HPDE6-E6E7 (cell line): ENCODE results near the gene FCHSD2.
A peak's percentile ranks its signal among the peaks of the same experiment; 100 is the strongest.

ENCODE experiments used
- DNase-seq: peaks from one replicate; pipeline ENCODE4 v3.0.0; 2011; ENCODE audit warnings: missing footprints; ENCODE audit errors: extremely low spot score

Gene FCHSD2

GRCh38 chr11:73142128-73142377, at the start of gene FCHSD2:
Gene FCHSD2 (minus strand): TSS chr11:73142318. CDS start chr11:73141877, 441 bp downstream.
- DNase-seq = no peak

- DNase-seq = no peak
These were observed 49.0 kb upstream of the FCHSD2 start for GRCh38 chr11:73191151-73191550.

DNA sequence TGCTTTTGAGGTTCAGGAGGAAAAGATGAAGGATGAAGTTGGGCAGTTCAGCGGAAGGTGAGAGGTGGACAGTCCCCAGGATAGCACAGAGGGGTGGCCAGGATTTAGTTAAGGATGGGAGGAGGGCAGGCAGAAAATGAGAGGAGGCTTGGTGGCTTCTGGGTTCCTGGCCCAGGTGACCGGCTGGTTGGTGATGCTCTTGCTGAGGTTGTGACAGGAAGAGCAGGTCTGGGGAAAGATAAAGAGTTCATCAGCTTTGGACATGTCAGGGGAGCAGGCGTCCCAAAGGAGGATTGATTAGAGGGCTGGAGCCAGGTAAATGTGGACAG, 48.4 kb upstream of the FCHSD2 start:
- no peak for DNase-seq

DNA sequence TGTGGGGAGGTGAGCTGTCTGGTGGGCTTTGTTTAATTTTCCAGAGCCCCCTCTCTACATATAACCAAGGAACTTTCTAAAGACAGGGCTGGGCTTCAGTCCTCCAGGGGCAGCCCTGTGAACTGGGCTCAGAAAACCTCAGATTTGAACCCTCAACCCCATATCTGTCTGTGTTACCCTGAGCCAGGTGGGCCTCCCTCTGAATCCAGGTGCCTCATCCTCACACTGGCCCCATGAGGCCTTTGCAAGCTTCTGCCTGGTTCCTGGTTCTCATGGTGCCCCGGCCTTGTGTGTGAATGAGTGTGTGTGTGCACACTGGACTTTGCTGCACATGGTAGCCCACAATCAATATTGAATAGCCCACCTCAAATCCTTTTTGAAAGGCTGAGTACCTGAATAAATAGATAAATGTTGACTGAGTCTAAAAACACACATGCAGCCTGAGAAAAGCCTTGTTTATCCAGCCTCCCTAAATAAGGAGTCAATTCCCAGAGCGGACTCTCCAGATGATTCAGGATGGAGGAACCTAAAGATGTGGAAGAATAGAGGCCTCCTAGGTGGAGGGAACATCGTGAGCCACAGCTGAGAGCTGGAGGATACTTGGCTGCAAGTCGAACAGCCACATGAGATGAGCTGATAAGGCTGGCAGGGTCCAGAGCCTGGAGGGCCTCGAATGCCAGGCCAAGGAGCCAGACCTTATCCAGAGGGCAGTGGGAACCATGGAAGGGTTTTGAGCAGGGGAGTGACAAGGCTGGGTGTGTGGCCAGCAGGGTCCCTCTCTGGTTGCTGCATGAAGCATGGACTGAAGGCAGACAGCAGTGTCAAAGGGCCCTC, 47.8 kb upstream of the FCHSD2 start:
- no peak for DNase-seq

- DNase-seq = no peak
These were observed 47.2 kb upstream of the FCHSD2 start for GRCh38 chr11:73189315-73189714.

- DNase-seq = no peak
These were observed 46.2 kb upstream of the FCHSD2 start for GRCh38 chr11:73188301-73188700.

DNA sequence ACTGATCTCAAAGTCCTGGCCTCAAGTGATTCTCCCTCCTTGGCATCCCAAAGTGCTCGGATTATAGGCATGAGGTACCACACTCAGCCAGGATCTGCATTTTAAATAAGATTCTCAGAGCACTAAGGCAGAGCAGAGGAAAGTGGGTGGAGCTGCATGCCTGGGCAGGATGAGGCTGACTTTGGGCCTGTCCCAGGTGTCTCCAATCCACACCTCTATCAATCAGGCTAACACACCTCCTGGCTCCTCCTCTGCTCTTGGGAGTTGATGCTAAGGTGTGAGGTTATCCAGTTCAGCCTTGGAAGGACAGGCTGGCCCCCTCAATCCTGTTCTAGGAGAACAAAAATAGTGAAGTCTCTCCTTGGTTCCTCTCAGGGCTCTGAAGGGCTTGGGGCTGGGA, 45.7 kb upstream of the FCHSD2 start:
- no peak for DNase-seq

DNA sequence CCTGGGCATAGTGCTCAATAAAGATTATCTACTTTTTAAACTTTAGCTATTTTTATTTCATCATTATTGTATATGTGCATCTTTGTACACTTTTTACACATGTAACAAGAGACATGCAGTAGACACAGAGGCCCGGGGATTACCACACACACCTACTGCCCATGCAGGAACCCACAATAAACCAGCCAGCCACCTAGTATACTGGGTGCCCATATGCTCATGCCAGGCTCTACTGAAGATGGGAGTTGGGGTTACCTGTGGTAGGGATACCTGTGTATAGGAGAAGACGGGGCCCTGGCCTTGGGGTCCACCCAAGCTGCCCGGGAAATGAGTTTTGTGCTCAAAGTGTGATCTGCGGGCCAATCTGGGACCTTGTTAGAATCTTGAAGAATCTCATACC, 44.8 kb upstream of the FCHSD2 start:
- no peak for DNase-seq

DNA sequence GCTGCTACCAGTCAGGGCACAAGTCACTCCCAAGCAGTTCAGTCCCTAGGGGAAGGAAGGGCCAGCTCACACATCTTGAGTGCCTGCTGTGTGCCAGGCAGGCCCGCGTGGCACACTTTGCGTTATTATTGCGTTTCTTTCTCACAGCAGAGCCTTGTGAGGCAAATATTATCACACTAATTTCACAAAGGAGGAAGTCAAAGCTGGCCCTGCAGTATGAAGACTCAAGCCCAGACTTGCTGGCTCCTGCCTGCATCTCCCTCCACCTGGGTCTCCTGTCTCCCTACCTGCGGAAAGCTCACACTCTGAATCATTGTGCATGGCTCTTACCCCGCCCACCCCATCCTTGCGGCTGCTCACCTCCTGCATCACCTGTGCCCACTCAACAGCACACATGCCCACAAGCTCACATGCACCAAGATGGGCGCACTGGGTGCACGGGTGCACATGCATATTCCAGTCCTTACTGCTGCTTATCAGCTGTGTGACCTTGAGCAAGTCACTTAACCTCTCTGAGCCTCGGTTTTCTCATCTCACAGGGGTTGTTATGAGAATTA, 44.3 kb upstream of the FCHSD2 start:
- DNase-seq = peak; percentile 83

DNA sequence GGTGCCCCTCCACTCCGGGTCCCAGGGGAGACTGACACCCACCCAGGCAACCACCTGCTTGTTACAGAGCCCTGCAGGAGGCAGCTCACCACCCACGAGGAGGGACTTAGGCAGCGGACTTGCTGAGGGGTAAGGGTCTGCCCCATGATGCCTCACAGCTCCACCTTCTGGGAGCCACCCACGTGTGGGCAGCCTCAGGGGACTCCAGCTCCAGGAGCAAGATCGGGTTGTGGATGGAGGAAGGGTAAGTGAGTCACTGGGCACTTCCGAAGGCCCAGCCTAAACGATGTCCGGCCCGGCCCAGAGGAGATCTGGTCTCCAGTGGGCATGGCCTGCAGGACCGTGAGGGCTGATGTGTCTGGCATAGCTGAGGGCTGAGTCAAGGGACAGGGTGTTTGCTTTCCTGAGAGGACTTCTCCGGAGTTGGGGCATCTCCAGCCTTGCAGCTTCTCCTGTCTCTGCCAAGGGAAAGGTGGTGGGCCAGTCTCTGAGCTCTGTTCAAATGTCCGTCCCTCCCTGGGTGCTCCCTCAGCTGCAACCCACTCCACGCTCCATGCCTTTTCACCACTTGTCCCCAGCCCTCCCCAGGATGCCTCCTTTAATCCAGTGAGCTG, 43.7 kb upstream of the FCHSD2 start:
- DNase-seq = peak; percentile 69

DNA sequence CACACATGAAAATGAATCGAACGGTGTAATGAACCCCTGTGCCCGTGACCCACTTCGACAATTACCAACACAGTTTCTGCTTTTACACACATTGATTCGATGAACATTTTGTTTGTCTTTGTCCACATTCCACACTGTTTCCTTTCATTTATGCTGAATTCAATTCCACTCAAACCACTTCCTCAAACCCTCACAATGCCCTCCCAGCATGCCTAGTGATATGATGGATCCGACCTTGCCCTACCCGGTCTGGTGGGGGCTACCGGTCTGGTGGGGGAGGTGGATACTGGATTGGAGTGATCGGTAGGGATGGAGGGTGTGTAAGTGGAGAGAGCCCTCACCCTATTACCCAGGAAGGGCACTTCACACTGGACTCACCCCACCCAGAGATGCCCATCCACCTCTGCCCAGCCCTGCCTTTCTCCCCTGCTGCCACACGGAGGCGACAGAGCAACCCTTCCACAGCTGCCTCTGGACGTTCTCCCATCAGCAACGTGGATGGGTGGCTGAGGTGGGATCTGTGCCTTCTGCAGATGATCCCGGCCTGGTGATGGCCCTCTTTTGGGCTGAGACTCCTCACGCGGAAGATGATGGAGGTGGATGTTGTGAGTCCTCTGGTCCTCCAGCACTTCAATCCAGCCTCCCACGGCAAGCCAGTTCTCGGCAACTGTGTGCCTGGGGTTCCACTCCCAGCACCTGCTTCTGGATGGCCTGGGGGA, 43.0 kb upstream of the FCHSD2 start:
- peak; percentile 81 for DNase-seq

DNA sequence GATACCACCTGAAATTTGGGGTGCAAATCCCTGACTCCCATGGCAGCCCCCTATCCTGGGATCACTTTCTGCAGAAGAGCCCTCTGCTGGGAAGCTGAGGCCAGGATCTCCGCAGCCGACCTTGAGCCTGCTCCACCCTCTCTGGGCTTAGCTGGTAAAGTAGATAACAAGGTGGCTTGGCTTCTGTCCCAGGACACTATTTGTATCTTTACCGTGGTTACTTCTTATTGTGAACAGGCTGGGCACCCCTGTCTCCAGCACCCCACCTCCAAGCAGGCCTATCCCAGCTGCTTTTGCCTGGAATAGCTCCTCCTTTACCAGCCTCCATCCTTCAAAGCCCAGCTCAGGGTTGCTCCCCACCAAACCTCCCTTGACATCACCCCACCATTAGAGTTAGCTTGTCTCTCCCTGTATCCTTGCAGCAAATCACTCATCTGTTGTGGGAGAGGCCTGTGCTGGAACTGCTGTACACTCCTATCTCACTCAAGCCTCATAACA, 40.8 kb upstream of the FCHSD2 start:
- no peak for DNase-seq

DNA sequence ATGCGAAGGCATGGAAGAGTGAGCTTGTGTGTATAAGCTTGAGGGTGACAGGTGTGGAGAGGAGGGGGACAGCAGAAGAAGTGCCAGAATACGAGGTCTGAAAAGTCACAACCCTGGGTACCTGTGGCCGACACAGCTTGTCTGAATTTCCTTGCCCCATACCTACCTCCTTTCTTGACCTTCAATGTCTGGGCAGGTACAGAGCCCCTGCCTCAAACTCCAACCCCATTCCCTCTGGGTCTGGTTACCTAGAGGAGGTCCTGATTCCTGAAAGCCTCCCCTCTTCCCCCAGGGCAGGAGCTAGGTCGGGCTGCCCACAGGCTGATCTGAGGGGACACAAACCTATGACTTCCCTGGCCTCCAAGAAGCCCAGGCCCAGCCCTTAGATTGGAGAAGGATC, 36.6 kb upstream of the FCHSD2 start:
- no peak for DNase-seq

- peak; percentile 86 for DNase-seq
These were observed 35.8 kb upstream of the FCHSD2 start for GRCh38 chr11:73177778-73178539.

GRCh38 chr11:73177380-73177777, 35.3 kb upstream of the FCHSD2 start:
- no peak for DNase-seq

GRCh38 chr11:73176874-73177155, 34.7 kb upstream of the FCHSD2 start:
- no peak for DNase-seq

GRCh38 chr11:73176145-73176873, 34.2 kb upstream of the FCHSD2 start:
- DNase-seq = no peak

DNA sequence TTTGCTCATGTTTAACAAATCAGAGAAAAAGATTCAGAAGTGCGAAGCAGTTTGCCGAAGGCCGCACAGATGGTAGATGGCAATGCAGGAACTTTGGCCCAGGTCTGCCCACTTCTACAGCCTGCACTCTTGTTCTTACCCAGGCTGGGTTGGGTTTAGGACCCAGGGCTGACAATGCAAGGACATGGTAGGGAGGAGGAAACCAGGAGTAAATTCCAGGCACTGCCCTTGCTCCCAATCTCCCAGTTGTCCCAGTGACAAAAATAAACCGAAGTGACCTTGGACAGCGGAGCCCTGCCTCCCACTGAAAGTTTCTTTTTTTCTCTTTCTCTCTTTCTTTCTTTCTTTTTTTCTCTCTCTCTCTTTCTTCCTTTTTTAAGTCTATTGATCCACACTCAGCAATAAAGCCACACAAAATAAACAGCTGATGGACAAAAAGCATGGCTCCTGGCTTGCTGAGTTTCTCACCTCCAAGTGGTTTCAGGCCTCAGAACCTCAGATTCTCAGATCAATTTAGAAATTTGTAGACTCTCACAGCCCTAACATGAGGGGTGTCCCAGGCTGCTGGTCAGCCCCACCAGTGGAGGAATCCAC, 33.5 kb upstream of the FCHSD2 start:
- DNase-seq = no peak

DNA sequence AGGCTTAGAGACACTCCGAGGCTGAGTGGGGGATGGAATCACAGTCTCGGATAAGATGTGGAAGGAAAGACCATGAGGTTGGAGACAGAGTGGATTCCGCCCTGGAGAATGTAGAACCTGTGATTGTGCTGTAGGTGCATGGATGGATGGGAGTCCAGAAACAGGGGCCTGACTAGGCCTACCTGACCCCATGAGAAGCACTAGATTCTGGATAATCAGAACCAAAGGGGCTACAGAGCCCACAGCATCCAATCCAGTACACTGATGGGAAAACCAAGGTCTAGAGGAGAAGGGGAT, 32.3 kb upstream of the FCHSD2 start:
- DNase-seq = no peak

GRCh38 chr11:73173755-73174494, 31.8 kb upstream of the FCHSD2 start:
- no peak for DNase-seq
